ENCODE data around the gene GPX3. TPM values are rescaled to one million over a fixed set of nuclear protein-coding genes. Genes with fewer than 3 reads are reported as not detected.

The GPX3 gene
- total RNA-seq, 1 experiment from 2014 or later: 20.4 TPM

GRCh38 chr5:151002250-151002649 lies 18.1 kb upstream of the GPX3 start:
- no peak overlapping the region for H3K23ac ChIP-seq (ENCODE audit: insufficient read length, low read depth, low read length)
- no peaks in the 10 kb centered on the region for H3K23me2 ChIP-seq (ENCODE audit: insufficient read length, low read depth, low read length, poor library complexity, severe bottlenecking)
- no peaks in the 10 kb centered on the region for H3K79me2 ChIP-seq (ENCODE audit: insufficient read depth, low read length)
- H3K9ac ChIP-seq (ENCODE audit: extremely low read depth, insufficient read length, low read length): no peak overlapping the region
- no peak overlapping the region for H3K14ac ChIP-seq (ENCODE audit: insufficient read depth, low read length)
- no CpG with 5 or more reads among the region's 2 CpGs for WGBS (ENCODE audit: extremely low coverage, insufficient read length, low lambda C conversion rate)
- no peak overlapping the region for H3K56ac ChIP-seq (ENCODE audit: insufficient read length, low read depth, low read length)
- H2BK5ac ChIP-seq (ENCODE audit: insufficient read length, low read length): no peak overlapping the region
- H2BK120ac ChIP-seq (ENCODE audit: low read depth, low read length, poor library complexity, severe bottlenecking): no peak overlapping the region
- H2AK5ac ChIP-seq (ENCODE audit: insufficient read length, low read length): no peak overlapping the region
- DNase-seq: peak; percentile 27
- Mint-ChIP-seq H3K27me3 (ENCODE audit: low read depth) (peaks cover 3% of the 10 kb centered on the region), H3K36me3 (ENCODE audit: insufficient read depth in 1 of 3, low read depth in 3 of 3) (no peaks in the 10 kb centered on the region), H3K9me3 (0 out of 5 replicates have a peak, but pooled peaks cover 0 to 3% of the 10 kb centered on the region in 2 experiments), H3K4me1 (peaks cover 7 to 8% of the 10 kb centered on the region in 2 experiments), H3K4me3 (no peak overlapping the region), H3K27ac (no peak overlapping the region)
- no peaks in the 10 kb centered on the region for H3K4me1 ChIP-seq (ENCODE audit: insufficient read depth, low read length)
- H2AFZ ChIP-seq (ENCODE audit: low read length): no peak overlapping the region
- no peak overlapping the region for H3K4ac ChIP-seq (ENCODE audit: low read depth, low read length)
- no peak overlapping the region for H3T11ph ChIP-seq (ENCODE audit: low read length)
- H4K8ac ChIP-seq (replicated peaks; ENCODE audit: insufficient read length, low read depth, low read length): no peak overlapping the region
- H4K20me1 ChIP-seq (ENCODE audit: control insufficient read depth, insufficient read depth, insufficient read length): no peaks in the 10 kb centered on the region
- H3K4me2 ChIP-seq (ENCODE audit: insufficient read depth, insufficient read length, low read length): no peak overlapping the region
- no peak overlapping the region for H2BK12ac ChIP-seq (ENCODE audit: insufficient read length, low read depth, low read length)
- no peaks in the 10 kb centered on the region for H3K79me1 ChIP-seq (ENCODE audit: insufficient read depth, low read depth, low read length, poor library complexity, severe bottlenecking)
- no peak overlapping the region for H3K18ac ChIP-seq (ENCODE audit: insufficient read length, low read depth, low read length)
- H2BK15ac ChIP-seq (ENCODE audit: low read depth, low read length): no peak overlapping the region
- no peaks in the 10 kb centered on the region for H3K9me3 ChIP-seq (ENCODE audit: control insufficient read depth, low read depth, low read length)
- H4K5ac ChIP-seq (ENCODE audit: insufficient read length, low read depth, low read length): no peak overlapping the region
- H2BK20ac ChIP-seq (ENCODE audit: low read depth, low read length, poor library complexity, severe bottlenecking): no peak overlapping the region
- no peaks in the 10 kb centered on the region for H3K27me3 ChIP-seq (ENCODE audit: insufficient read depth, low read length)
- H4K91ac ChIP-seq (ENCODE audit: insufficient read length, low read depth, low read length): no peak overlapping the region
- TF ChIP-seq CTCF (conservative IDR thresholded peaks at IDR 0.05): peak; percentile 63
- no peak overlapping the region for H3K27ac ChIP-seq (ENCODE audit: insufficient read length, low read depth, low read length)

Data from H9 (cell line).